GM18873 (cell line): ENCODE results near the gene SLC39A7.

ENCODE experiments used
- ATAC-seq: cut with Tn5 transposase; IDR thresholded peaks from one replicate; pipeline ENCODE4 v1.9.1; 2021; ENCODE audit warnings: mild to moderate bottlenecking, moderate library complexity, moderate number of reproducible peaks; ENCODE audit not compliant: unreplicated experiment, low FRiP score

The SLC39A7 gene

GRCh38 chr6:33169291-33170175 is 31.1 kb upstream of the SLC39A7 start:
- no peak for ATAC-seq

GRCh38 chr6:33170176-33171015 is 30.3 kb upstream of the SLC39A7 start:
- ATAC-seq, result no peak

GRCh38 chr6:33171016-33171879 is 29.4 kb upstream of the SLC39A7 start:
- ATAC-seq, result no peak

- no peak for ATAC-seq
Observed at GRCh38 chr6:33171880-33172687, 28.6 kb upstream of the SLC39A7 start.

GRCh38 chr6:33172688-33173534 is 27.8 kb upstream of the SLC39A7 start:
- ATAC-seq, result no peak

GRCh38 chr6:33173535-33174180 is 27.0 kb upstream of the SLC39A7 start:
- ATAC-seq, result no peak

GRCh38 chr6:33174784-33175183 is 25.9 kb upstream of the SLC39A7 start:
- no peak for ATAC-seq

- no peak for ATAC-seq
Observed at GRCh38 chr6:33175436-33176069, 25.1 kb upstream of the SLC39A7 start.

GRCh38 chr6:33176906-33177305 is 23.8 kb upstream of the SLC39A7 start:
- ATAC-seq, result no peak

GRCh38 chr6:33177552-33178446 is 22.9 kb upstream of the SLC39A7 start:
- no peak for ATAC-seq

- no peak for ATAC-seq
Observed at GRCh38 chr6:33178755-33179475, 21.8 kb upstream of the SLC39A7 start.

GRCh38 chr6:33181141-33181540 is 19.5 kb upstream of the SLC39A7 start:
- no peak for ATAC-seq

GRCh38 chr6:33183071-33183683 is 17.5 kb upstream of the SLC39A7 start:
- ATAC-seq, result no peak

GRCh38 chr6:33185190-33185589 is 15.5 kb upstream of the SLC39A7 start:
- ATAC-seq, result no peak

GRCh38 chr6:33185654-33186187 is 14.9 kb upstream of the SLC39A7 start:
- no peak for ATAC-seq

GRCh38 chr6:33187809-33188208 is 12.9 kb upstream of the SLC39A7 start:
- no peak for ATAC-seq
